Natural killer cell (primary cell): ENCODE data around the gene SPATA20. TPM values are rescaled to one million over a fixed set of nuclear protein-coding genes. Genes with fewer than 3 reads are reported as not detected.

Experiments
- ATAC-seq, 3 donors: fragments of 150-1000 bp in 2 of 3; fragments of 200-7000 bp in 1 of 3; cut with Tn5 transposase; 1 replicate in 1 of 3; 2 replicates in 2 of 3; pipeline ENCODE4 v1.10.0; 2021; ENCODE audit warnings: mild to moderate bottlenecking in 2 of 3, moderate library complexity in 2 of 3
- DNase-seq, 2 donors: peaks; one replicate each; pipeline versions ENCODE4 v3.0.0 to v3.0.0-alpha.2; 2013 to 2021; ENCODE audit warnings: mixed read lengths in 1 of 2
- H3K27ac ChIP-seq: one replicate; pipeline ENCODE4 v1.5.1; 2013; ENCODE audit warnings: mild to moderate bottlenecking, low read length
- H3K27me3 ChIP-seq: one replicate; pipeline ENCODE4 v1.6.1; 2013; ENCODE audit warnings: low read length; ENCODE audit not compliant: control insufficient read depth, insufficient read depth
- H3K36me3 ChIP-seq: one replicate; pipeline ENCODE4 v1.6.1; 2013; ENCODE audit warnings: low read length; ENCODE audit not compliant: control insufficient read depth, insufficient read depth
- H3K4me1 ChIP-seq: one replicate; pipeline ENCODE4 v1.6.1; 2013; ENCODE audit warnings: low read length; ENCODE audit not compliant: control insufficient read depth, insufficient read depth
- H3K4me3 ChIP-seq: one replicate; pipeline ENCODE4 v1.5.1; 2013; ENCODE audit warnings: low read length
- H3K9me3 ChIP-seq: one replicate; pipeline ENCODE4 v1.6.1; 2013; ENCODE audit warnings: low read length; ENCODE audit not compliant: control insufficient read depth, insufficient read depth
- H3K27ac Mint-ChIP-seq, 2 donors: one replicate each; pipeline ENCODE4 v1.8.0; 2022; ENCODE audit warnings: mild to moderate bottlenecking in 2 of 2, mixed read lengths in 2 of 2, moderate library complexity in 1 of 2
- H3K27me3 Mint-ChIP-seq, 2 donors: one replicate each; pipeline ENCODE4 v1.8.0; 2022; ENCODE audit warnings: low read depth in 2 of 2, mixed read lengths in 2 of 2
- H3K36me3 Mint-ChIP-seq: one replicate; pipeline ENCODE4 v1.8.0; 2022; ENCODE audit warnings: mixed read lengths
- H3K4me1 Mint-ChIP-seq, 2 donors: one replicate each; pipeline ENCODE4 v1.8.0; 2022; ENCODE audit warnings: mixed read lengths in 2 of 2
- H3K4me3 Mint-ChIP-seq: one replicate; pipeline ENCODE4 v1.8.0; 2022; ENCODE audit warnings: mild to moderate bottlenecking, moderate library complexity, mixed read lengths
- H3K9me3 Mint-ChIP-seq, 2 donors: one replicate each; pipeline ENCODE4 v1.8.0; 2022; ENCODE audit warnings: mixed read lengths in 2 of 2
- CTCF ChIP-seq: fragments of 200-600 bp; IDR thresholded peaks from one replicate; pipeline ENCODE4 v1.8.0; 2022; ENCODE audit warnings: antibody characterized with exemption
- WGBS: methylation state at CpG from one replicate; pipeline ENCODE4 v1.1.7; 2013; ENCODE audit warnings: missing lambda C conversion rate; ENCODE audit not compliant: insufficient coverage; 5-methylcytosine and 5-hydroxymethylcytosine counted together
- intact Hi-C: fragments of 100-400 bp; cut with micrococcal nuclease; formaldehyde crosslinking; loops from one replicate; pipeline ENCODE4 v1.14.2; 2022
- total RNA-seq, 4 donors: library from RNA; stranded (reverse); fragments of 120-200 nt in 1 of 4; gene quantifications; one replicate each; pipeline versions ENCODE4 v1.2.3 to v1.2.4, GENCODE V29; 2013 to 2022

The SPATA20 gene
- total RNA-seq, 3 donors from 2014 or later (not counting 1 experiment from before 2014, with no cell fraction given), result 30.7 to 45.5 (median 32.5) TPM

- no peaks in the 10 kb centered on the region for H3K4me1 Mint-ChIP-seq
- no peaks in the 10 kb centered on the region for H3K36me3 Mint-ChIP-seq
- H3K27me3 Mint-ChIP-seq, result peaks cover 0 to 2% of the 10 kb centered on the region in 2 donors
- DNase-seq (no peak), ATAC-seq (no peak)
- H3K27ac ChIP-seq, result no peak overlapping the region
- no peaks in the 10 kb centered on the region for H3K36me3 ChIP-seq
- no peak overlapping the region for H3K27ac Mint-ChIP-seq
- no peaks in the 10 kb centered on the region for H3K27me3 ChIP-seq
- H3K9me3 Mint-ChIP-seq, result no peaks in the 10 kb centered on the region
- intact Hi-C loops, result no loop called here
- no peak overlapping the region for H3K4me3 ChIP-seq
- no peaks in the 10 kb centered on the region for H3K9me3 ChIP-seq
- H3K4me3 Mint-ChIP-seq, result no peak overlapping the region
- no peaks in the 10 kb centered on the region for H3K4me1 ChIP-seq
- WGBS, result 85% methylated on average over 34 of the region's 34 CpGs
- TF ChIP-seq CTCF, result no peak
These were observed 49.4 kb downstream of the SPATA20 start for GRCh38 chr17:50596191-50597037.

GRCh38 chr17:50598487-50598886 lies 51.5 kb downstream of the SPATA20 start:
- WGBS, result 47% methylated on average over 4 of the region's 5 CpGs
- Mint-ChIP-seq H3K4me3 (no peak overlapping the region), H3K27me3 (peaks cover 0 to 7% of the 10 kb centered on the region in 2 donors), H3K27ac (no peak overlapping the region), H3K36me3 (no peaks in the 10 kb centered on the region), H3K4me1 (no peaks in the 10 kb centered on the region), H3K9me3 (no peaks in the 10 kb centered on the region)
- Histone ChIP-seq H3K4me3 (no peak overlapping the region), H3K27ac (no peak overlapping the region), H3K4me1 (no peaks in the 10 kb centered on the region), H3K27me3 (no peaks in the 10 kb centered on the region), H3K36me3 (no peaks in the 10 kb centered on the region), H3K9me3 (no peaks in the 10 kb centered on the region)
- intact Hi-C loops, result no loop called here
- DNase-seq (no peak), ATAC-seq (no peak)
- no peak for TF ChIP-seq CTCF

GRCh38 chr17:50599606-50600005 lies 52.6 kb downstream of the SPATA20 start:
- no peak overlapping the region for H3K27ac ChIP-seq
- TF ChIP-seq CTCF, result no peak
- intact Hi-C loops, result no loop called here
- H3K4me1 ChIP-seq, result no peaks in the 10 kb centered on the region
- Mint-ChIP-seq H3K4me1 (no peaks in the 10 kb centered on the region), H3K9me3 (no peaks in the 10 kb centered on the region), H3K4me3 (no peak overlapping the region), H3K27me3 (peaks cover 0 to 7% of the 10 kb centered on the region in 2 donors), H3K36me3 (no peaks in the 10 kb centered on the region), H3K27ac (no peak overlapping the region)
- ATAC-seq, result no peak
- no peak overlapping the region for H3K4me3 ChIP-seq
- no peaks in the 10 kb centered on the region for H3K9me3 ChIP-seq
- H3K36me3 ChIP-seq, result no peaks in the 10 kb centered on the region
- H3K27me3 ChIP-seq, result no peaks in the 10 kb centered on the region
- 88% methylated on average over 15 of the region's 15 CpGs for WGBS
- DNase-seq, result no peak
